HepG2 (cell line): ENCODE results near the gene PRKAG3. TPM values are rescaled to one million over a fixed set of nuclear protein-coding genes. Genes with fewer than 3 reads are reported as not detected.
A peak's percentile ranks its signal among the peaks of the same experiment; 100 is the strongest.

Experiments used
- ERF ChIP-seq: IDR thresholded peaks from 2 replicates; pipeline ENCODE4 v1.6.1; 2018; ENCODE audit warnings: missing biosample characterization, missing genetic modification reagents
- NCOR1 ChIP-seq: fragments of 200-600 bp; sonication (generic); IDR thresholded peaks from 2 replicates; pipeline ENCODE4 v1.7.0; 2017; ENCODE audit warnings: antibody characterized with exemption, low read length, borderline replicate concordance
- NFE2L1 ChIP-seq: sonication (generic); formaldehyde crosslinking; IDR thresholded peaks from 2 replicates; pipeline ENCODE4 v1.4.0; 2020; ENCODE audit warnings: missing genetic modification reagents, mild to moderate bottlenecking, borderline replicate concordance
- THAP11 ChIP-seq: IDR thresholded peaks from 2 replicates; pipeline ENCODE4 v1.6.1; 2016; ENCODE audit warnings: missing biosample characterization, missing genetic modification reagents
- ZFP82 ChIP-seq: sonication (generic); formaldehyde crosslinking; IDR thresholded peaks from 2 replicates; pipeline ENCODE4 v1.5.1; 2020; ENCODE audit warnings: mild to moderate bottlenecking, missing genetic modification reagents, borderline replicate concordance
- ZKSCAN8 ChIP-seq: IDR thresholded peaks from 2 replicates; pipeline ENCODE4 v1.6.1; 2016; ENCODE audit warnings: borderline replicate concordance, missing genetic modification reagents, missing compliant biosample characterization
- ZNF18 ChIP-seq: sonication (generic); formaldehyde crosslinking; IDR thresholded peaks from 2 replicates; pipeline ENCODE4 v1.8.0; 2022; ENCODE audit warnings: mild to moderate bottlenecking, missing genetic modification reagents; ENCODE audit not compliant: insufficient replicate concordance
- ZNF367 ChIP-seq: sonication (generic); formaldehyde crosslinking; IDR thresholded peaks from 2 replicates; pipeline ENCODE4 v1.4.0; 2020; ENCODE audit warnings: missing genetic modification reagents, borderline replicate concordance
- ZNF430 ChIP-seq: sonication (generic); formaldehyde crosslinking; IDR thresholded peaks from 2 replicates; pipeline ENCODE4 v1.9.0; 2021; ENCODE audit warnings: mild to moderate bottlenecking, missing genetic modification reagents
- polyA plus RNA-seq, 8 experiments: library from polyadenylated mRNA; depleted of rRNA in 3 of 8; stranded (reverse) in 7 of 8; unstranded in 1 of 8; fragments of >200 nt; fragmentation: Illumina TruSeq in 4 of 8; extraction: Trizol in 4 of 8; gene quantifications; 2 replicates each; pipeline versions ENCODE4 v1.2.1 to v1.2.3, GENCODE V29; 2011 to 2016; ENCODE audit warnings: low read depth in 4 of 8, missing spikeins in 1 of 8, mixed read lengths in 1 of 8; ENCODE audit not compliant: insufficient read depth in 1 of 8
- total RNA-seq, 5 experiments: library from RNA; depleted of rRNA; stranded (reverse); fragments of >200 nt; fragmentation: Illumina TruSeq; extraction: Trizol; gene quantifications; 2 replicates each; pipeline ENCODE4 v1.2.3, GENCODE V29; 2016; ENCODE audit warnings: low read depth in 1 of 5
- TF ChIP-seq, protein P1 (sequence below): sonication (generic); formaldehyde crosslinking; IDR thresholded peaks from 2 replicates; pipeline ENCODE4 v1.9.0; 2021; ENCODE audit warnings: mild to moderate bottlenecking, missing genetic modification reagents
- TF ChIP-seq, protein P2 (sequence below): sonication (generic); formaldehyde crosslinking; IDR thresholded peaks from 2 replicates; pipeline ENCODE4 v1.5.0; 2020; ENCODE audit warnings: mild to moderate bottlenecking, missing genetic modification reagents, borderline replicate concordance

Gene PRKAG3
- total and polyA plus RNA-seq, 2 of the 13 experiments (the other 11 are each of a cell fraction or from before 2014, with no cell fraction given) = not detected

GRCh38 chr2:218781691-218782527 lies 49.7 kb downstream of the PRKAG3 start, which contains the start of gene CYP27A1 (continued):
- TF ChIP-seq, protein P1, sequence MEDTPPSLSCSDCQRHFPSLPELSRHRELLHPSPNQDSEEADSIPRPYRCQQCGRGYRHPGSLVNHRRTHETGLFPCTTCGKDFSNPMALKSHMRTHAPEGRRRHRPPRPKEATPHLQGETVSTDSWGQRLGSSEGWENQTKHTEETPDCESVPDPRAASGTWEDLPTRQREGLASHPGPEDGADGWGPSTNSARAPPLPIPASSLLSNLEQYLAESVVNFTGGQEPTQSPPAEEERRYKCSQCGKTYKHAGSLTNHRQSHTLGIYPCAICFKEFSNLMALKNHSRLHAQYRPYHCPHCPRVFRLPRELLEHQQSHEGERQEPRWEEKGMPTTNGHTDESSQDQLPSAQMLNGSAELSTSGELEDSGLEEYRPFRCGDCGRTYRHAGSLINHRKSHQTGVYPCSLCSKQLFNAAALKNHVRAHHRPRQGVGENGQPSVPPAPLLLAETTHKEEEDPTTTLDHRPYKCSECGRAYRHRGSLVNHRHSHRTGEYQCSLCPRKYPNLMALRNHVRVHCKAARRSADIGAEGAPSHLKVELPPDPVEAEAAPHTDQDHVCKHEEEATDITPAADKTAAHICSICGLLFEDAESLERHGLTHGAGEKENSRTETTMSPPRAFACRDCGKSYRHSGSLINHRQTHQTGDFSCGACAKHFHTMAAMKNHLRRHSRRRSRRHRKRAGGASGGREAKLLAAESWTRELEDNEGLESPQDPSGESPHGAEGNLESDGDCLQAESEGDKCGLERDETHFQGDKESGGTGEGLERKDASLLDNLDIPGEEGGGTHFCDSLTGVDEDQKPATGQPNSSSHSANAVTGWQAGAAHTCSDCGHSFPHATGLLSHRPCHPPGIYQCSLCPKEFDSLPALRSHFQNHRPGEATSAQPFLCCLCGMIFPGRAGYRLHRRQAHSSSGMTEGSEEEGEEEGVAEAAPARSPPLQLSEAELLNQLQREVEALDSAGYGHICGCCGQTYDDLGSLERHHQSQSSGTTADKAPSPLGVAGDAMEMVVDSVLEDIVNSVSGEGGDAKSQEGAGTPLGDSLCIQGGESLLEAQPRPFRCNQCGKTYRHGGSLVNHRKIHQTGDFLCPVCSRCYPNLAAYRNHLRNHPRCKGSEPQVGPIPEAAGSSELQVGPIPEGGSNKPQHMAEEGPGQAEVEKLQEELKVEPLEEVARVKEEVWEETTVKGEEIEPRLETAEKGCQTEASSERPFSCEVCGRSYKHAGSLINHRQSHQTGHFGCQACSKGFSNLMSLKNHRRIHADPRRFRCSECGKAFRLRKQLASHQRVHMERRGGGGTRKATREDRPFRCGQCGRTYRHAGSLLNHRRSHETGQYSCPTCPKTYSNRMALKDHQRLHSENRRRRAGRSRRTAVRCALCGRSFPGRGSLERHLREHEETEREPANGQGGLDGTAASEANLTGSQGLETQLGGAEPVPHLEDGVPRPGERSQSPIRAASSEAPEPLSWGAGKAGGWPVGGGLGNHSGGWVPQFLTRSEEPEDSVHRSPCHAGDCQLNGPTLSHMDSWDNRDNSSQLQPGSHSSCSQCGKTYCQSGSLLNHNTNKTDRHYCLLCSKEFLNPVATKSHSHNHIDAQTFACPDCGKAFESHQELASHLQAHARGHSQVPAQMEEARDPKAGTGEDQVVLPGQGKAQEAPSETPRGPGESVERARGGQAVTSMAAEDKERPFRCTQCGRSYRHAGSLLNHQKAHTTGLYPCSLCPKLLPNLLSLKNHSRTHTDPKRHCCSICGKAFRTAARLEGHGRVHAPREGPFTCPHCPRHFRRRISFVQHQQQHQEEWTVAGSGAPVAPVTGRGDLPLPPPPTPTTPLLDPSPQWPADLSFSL (CRISPR knock-in tag) = peak; percentile 76; the same call in 1 of the 2 replicates
- TF ChIP-seq, protein P2, sequence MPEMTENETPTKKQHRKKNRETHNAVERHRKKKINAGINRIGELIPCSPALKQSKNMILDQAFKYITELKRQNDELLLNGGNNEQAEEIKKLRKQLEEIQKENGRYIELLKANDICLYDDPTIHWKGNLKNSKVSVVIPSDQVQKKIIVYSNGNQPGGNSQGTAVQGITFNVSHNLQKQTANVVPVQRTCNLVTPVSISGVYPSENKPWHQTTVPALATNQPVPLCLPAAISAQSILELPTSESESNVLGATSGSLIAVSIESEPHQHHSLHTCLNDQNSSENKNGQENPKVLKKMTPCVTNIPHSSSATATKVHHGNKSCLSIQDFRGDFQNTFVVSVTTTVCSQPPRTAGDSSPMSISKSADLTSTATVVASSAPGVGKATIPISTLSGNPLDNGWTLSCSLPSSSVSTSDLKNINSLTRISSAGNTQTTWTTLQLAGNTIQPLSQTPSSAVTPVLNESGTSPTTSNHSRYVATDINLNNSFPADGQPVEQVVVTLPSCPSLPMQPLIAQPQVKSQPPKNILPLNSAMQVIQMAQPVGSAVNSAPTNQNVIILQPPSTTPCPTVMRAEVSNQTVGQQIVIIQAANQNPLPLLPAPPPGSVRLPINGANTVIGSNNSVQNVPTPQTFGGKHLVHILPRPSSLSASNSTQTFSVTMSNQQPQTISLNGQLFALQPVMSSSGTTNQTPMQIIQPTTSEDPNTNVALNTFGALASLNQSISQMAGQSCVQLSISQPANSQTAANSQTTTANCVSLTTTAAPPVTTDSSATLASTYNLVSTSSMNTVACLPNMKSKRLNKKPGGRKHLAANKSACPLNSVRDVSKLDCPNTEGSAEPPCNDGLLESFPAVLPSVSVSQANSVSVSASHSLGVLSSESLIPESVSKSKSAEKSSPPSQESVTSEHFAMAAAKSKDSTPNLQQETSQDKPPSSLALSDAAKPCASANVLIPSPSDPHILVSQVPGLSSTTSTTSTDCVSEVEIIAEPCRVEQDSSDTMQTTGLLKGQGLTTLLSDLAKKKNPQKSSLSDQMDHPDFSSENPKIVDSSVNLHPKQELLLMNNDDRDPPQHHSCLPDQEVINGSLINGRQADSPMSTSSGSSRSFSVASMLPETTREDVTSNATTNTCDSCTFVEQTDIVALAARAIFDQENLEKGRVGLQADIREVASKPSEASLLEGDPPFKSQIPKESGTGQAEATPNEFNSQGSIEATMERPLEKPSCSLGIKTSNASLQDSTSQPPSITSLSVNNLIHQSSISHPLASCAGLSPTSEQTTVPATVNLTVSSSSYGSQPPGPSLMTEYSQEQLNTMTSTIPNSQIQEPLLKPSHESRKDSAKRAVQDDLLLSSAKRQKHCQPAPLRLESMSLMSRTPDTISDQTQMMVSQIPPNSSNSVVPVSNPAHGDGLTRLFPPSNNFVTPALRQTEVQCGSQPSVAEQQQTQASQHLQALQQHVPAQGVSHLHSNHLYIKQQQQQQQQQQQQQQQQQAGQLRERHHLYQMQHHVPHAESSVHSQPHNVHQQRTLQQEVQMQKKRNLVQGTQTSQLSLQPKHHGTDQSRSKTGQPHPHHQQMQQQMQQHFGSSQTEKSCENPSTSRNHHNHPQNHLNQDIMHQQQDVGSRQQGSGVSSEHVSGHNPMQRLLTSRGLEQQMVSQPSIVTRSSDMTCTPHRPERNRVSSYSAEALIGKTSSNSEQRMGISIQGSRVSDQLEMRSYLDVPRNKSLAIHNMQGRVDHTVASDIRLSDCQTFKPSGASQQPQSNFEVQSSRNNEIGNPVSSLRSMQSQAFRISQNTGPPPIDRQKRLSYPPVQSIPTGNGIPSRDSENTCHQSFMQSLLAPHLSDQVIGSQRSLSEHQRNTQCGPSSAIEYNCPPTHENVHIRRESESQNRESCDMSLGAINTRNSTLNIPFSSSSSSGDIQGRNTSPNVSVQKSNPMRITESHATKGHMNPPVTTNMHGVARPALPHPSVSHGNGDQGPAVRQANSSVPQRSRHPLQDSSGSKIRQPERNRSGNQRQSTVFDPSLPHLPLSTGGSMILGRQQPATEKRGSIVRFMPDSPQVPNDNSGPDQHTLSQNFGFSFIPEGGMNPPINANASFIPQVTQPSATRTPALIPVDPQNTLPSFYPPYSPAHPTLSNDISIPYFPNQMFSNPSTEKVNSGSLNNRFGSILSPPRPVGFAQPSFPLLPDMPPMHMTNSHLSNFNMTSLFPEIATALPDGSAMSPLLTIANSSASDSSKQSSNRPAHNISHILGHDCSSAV = 0 out of 2 replicates have a peak, but pooled peaks have one; percentile 28
- peak; percentile 31 for TF ChIP-seq ZNF430 (CRISPR knock-in tag)
- no peak; the same call in 1 of the 2 replicates for TF ChIP-seq ZKSCAN8 (CRISPR knock-in tag)
- TF ChIP-seq ZFP82 = peak; percentile 97; the same call in 1 of the 2 replicates
- peak; percentile 71 for TF ChIP-seq THAP11 (CRISPR knock-in tag)
- peak; percentile 90 for TF ChIP-seq NCOR1
- TF ChIP-seq NFE2L1 (CRISPR knock-in tag) = 0 out of 2 replicates have a peak, but pooled peaks have one; percentile 16
- no peak for TF ChIP-seq ZNF367
- TF ChIP-seq ZNF18 (CRISPR knock-in tag) = peak; percentile 88
- peak; percentile 68; the same call in 1 of the 2 replicates for TF ChIP-seq ERF (CRISPR knock-in tag)
